GM12878 (cell line): Measurements from ENCODE around the gene RND2.

Experiments
- EGR1 ChIP-seq, 2 experiments: IDR thresholded peaks; 1 replicate in 1 of 2; 2 replicates in 1 of 2; pipeline ENCODE4 v1.6.1; 2011 to 2012; ENCODE audit warnings: low read depth in 2 of 2, low read length in 2 of 2, borderline replicate concordance in 1 of 2, mild to moderate bottlenecking in 1 of 2, moderate library complexity in 1 of 2
- ETV6 ChIP-seq, 2 experiments: fragments of 450-650 bp in 1 of 2; IDR thresholded peaks in 1 of 2; conservative IDR thresholded peaks in 1 of 2; 2 replicates each; pipeline ENCODE4 v1.6.1; 2014; ENCODE audit warnings: antibody characterized with exemption in 1 of 2, borderline replicate concordance in 1 of 2, low read depth in 1 of 2, mild to moderate bottlenecking in 1 of 2, moderate library complexity in 1 of 2
- EZH2 ChIP-seq: IDR thresholded peaks from 2 replicates; pipeline ENCODE4 v1.6.1; 2012; ENCODE audit warnings: low read depth, mild to moderate bottlenecking, control low read depth, inconsistent platforms, low read length, borderline replicate concordance; ENCODE audit not compliant: control insufficient read depth
- JUNB ChIP-seq: IDR thresholded peaks from 2 replicates; pipeline ENCODE4 v1.6.1; 2016; ENCODE audit warnings: antibody characterized with exemption, mild to moderate bottlenecking
- JUND ChIP-seq: IDR thresholded peaks from 2 replicates; pipeline ENCODE4 v1.6.1; 2012; ENCODE audit warnings: low read depth, mild to moderate bottlenecking, low read length, improper control_type of control experiment, moderate library complexity
- RAD51 ChIP-seq: fragments of 450-650 bp; IDR thresholded peaks from 2 replicates; pipeline ENCODE4 v1.6.1; 2016; ENCODE audit warnings: moderate library complexity, mild to moderate bottlenecking, inconsistent platforms
- TCF12 ChIP-seq: IDR thresholded peaks from 2 replicates; pipeline ENCODE4 v1.6.1; 2011; ENCODE audit warnings: low read depth, mild to moderate bottlenecking, low read length
- YBX1 ChIP-seq: fragments of 450-650 bp; IDR thresholded peaks from 2 replicates; pipeline ENCODE4 v1.6.1; 2016; ENCODE audit warnings: antibody characterized with exemption
- TF ChIP-seq, protein P1 (sequence below): fragments of 450-650 bp; conservative IDR thresholded peaks from 2 replicates; pipeline ENCODE4 v1.6.1; 2017; ENCODE audit warnings: mild to moderate bottlenecking, moderate library complexity
- TF ChIP-seq, protein P2 (sequence below), 3 experiments: IDR thresholded peaks in 2 of 3; conservative IDR thresholded peaks in 1 of 3; 2 replicates each; pipeline ENCODE4 v1.5.1; 2011; ENCODE audit warnings: low read depth in 3 of 3, low read length in 3 of 3, mild to moderate bottlenecking in 3 of 3, control low read depth in 2 of 3, moderate library complexity in 2 of 3, inconsistent platforms in 1 of 3, mixed read lengths in 1 of 3; ENCODE audit not compliant: control insufficient read depth in 2 of 3, insufficient read depth in 1 of 3; ENCODE audit errors: extremely low read depth in 1 of 3
- TF ChIP-seq, protein P3 (sequence below): IDR thresholded peaks from 2 replicates; pipeline ENCODE4 v1.6.1; 2012; ENCODE audit warnings: mild to moderate bottlenecking, low read depth, low read length
- TF ChIP-seq, protein P4 (sequence below): fragments of 450-650 bp; IDR thresholded peaks from 2 replicates; pipeline ENCODE4 v1.6.1; 2016; ENCODE audit warnings: mild to moderate bottlenecking
- TF ChIP-seq, protein P5 (sequence below): IDR thresholded peaks from 2 replicates; pipeline ENCODE4 v1.6.1; 2012; ENCODE audit warnings: low read depth, low read length, improper control_type of control experiment

DNA sequence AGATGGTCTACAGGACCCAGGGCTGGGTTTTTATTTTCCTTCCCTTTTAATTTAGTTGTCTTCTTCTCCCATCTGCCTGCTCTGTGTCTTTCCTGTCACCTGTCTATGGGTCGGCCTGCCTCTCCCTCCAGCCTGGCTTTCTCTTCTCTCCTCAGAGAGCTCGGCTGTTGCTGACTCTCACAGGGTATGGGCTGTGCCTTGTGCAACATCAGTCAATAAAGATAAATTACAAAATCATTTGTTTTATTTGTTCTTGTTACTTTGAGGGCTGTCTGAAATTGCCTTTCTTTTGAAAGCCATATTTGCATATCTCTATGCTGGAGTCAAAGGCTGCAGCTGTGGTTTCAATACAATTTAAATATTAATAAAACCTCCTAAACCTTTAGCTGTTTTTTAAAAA is 15.6 kb downstream of the RND2 start:
- TF ChIP-seq RAD51 (no peak), EZH2 (no peak), JUND (no peak), ETV6 (conservative IDR thresholded peaks at IDR 0.05 in 1 of 2, IDR thresholded peaks at IDR 0.05 in 1 of 2; ENCODE audit: borderline replicate concordance in 1 of 2, low read depth in 1 of 2) (no peak), TCF12 (no peak), YBX1 (no peak), JUNB (no peak), EGR1 (IDR thresholded peaks at IDR 0.05; ENCODE audit: borderline replicate concordance in 1 of 2, low read depth in 2 of 2, low read length in 2 of 2) (no peak)
- TF ChIP-seq, protein P1, sequence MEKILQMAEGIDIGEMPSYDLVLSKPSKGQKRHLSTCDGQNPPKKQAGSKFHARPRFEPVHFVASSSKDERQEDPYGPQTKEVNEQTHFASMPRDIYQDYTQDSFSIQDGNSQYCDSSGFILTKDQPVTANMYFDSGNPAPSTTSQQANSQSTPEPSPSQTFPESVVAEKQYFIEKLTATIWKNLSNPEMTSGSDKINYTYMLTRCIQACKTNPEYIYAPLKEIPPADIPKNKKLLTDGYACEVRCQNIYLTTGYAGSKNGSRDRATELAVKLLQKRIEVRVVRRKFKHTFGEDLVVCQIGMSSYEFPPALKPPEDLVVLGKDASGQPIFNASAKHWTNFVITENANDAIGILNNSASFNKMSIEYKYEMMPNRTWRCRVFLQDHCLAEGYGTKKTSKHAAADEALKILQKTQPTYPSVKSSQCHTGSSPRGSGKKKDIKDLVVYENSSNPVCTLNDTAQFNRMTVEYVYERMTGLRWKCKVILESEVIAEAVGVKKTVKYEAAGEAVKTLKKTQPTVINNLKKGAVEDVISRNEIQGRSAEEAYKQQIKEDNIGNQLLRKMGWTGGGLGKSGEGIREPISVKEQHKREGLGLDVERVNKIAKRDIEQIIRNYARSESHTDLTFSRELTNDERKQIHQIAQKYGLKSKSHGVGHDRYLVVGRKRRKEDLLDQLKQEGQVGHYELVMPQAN: no peak
- TF ChIP-seq, protein P2, sequence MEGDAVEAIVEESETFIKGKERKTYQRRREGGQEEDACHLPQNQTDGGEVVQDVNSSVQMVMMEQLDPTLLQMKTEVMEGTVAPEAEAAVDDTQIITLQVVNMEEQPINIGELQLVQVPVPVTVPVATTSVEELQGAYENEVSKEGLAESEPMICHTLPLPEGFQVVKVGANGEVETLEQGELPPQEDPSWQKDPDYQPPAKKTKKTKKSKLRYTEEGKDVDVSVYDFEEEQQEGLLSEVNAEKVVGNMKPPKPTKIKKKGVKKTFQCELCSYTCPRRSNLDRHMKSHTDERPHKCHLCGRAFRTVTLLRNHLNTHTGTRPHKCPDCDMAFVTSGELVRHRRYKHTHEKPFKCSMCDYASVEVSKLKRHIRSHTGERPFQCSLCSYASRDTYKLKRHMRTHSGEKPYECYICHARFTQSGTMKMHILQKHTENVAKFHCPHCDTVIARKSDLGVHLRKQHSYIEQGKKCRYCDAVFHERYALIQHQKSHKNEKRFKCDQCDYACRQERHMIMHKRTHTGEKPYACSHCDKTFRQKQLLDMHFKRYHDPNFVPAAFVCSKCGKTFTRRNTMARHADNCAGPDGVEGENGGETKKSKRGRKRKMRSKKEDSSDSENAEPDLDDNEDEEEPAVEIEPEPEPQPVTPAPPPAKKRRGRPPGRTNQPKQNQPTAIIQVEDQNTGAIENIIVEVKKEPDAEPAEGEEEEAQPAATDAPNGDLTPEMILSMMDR (IDR thresholded peaks at IDR 0.05 in 2 of 3, conservative IDR thresholded peaks at IDR 0.05 in 1 of 3; ENCODE audit: control insufficient read depth in 2 of 3, extremely low read depth in 1 of 3, insufficient read depth in 1 of 3, low read depth in 3 of 3, low read length in 3 of 3): no peak
- TF ChIP-seq, protein P3, sequence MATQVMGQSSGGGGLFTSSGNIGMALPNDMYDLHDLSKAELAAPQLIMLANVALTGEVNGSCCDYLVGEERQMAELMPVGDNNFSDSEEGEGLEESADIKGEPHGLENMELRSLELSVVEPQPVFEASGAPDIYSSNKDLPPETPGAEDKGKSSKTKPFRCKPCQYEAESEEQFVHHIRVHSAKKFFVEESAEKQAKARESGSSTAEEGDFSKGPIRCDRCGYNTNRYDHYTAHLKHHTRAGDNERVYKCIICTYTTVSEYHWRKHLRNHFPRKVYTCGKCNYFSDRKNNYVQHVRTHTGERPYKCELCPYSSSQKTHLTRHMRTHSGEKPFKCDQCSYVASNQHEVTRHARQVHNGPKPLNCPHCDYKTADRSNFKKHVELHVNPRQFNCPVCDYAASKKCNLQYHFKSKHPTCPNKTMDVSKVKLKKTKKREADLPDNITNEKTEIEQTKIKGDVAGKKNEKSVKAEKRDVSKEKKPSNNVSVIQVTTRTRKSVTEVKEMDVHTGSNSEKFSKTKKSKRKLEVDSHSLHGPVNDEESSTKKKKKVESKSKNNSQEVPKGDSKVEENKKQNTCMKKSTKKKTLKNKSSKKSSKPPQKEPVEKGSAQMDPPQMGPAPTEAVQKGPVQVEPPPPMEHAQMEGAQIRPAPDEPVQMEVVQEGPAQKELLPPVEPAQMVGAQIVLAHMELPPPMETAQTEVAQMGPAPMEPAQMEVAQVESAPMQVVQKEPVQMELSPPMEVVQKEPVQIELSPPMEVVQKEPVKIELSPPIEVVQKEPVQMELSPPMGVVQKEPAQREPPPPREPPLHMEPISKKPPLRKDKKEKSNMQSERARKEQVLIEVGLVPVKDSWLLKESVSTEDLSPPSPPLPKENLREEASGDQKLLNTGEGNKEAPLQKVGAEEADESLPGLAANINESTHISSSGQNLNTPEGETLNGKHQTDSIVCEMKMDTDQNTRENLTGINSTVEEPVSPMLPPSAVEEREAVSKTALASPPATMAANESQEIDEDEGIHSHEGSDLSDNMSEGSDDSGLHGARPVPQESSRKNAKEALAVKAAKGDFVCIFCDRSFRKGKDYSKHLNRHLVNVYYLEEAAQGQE: no peak
- TF ChIP-seq, protein P4, sequence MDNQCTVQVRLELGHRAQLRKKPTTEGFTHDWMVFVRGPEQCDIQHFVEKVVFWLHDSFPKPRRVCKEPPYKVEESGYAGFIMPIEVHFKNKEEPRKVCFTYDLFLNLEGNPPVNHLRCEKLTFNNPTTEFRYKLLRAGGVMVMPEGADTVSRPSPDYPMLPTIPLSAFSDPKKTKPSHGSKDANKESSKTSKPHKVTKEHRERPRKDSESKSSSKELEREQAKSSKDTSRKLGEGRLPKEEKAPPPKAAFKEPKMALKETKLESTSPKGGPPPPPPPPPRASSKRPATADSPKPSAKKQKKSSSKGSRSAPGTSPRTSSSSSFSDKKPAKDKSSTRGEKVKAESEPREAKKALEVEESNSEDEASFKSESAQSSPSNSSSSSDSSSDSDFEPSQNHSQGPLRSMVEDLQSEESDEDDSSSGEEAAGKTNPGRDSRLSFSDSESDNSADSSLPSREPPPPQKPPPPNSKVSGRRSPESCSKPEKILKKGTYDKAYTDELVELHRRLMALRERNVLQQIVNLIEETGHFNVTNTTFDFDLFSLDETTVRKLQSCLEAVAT: no peak
- TF ChIP-seq, protein P5, sequence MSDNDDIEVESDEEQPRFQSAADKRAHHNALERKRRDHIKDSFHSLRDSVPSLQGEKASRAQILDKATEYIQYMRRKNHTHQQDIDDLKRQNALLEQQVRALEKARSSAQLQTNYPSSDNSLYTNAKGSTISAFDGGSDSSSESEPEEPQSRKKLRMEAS: no peak
